GM12892 (cell line): ENCODE results near the gene ATXN7L3.

Source experiments
- POLR2A ChIP-seq: IDR thresholded peaks from 2 replicates; pipeline ENCODE4 v1.6.1; 2011; ENCODE audit warnings: low read depth, low read length, control low read depth
- POLR2AphosphoS5 ChIP-seq: IDR thresholded peaks from 2 replicates; pipeline ENCODE4 v1.6.1; 2011; ENCODE audit warnings: low read depth, low read length, control low read depth
- TAF1 ChIP-seq: IDR thresholded peaks from 2 replicates; pipeline ENCODE4 v1.6.1; 2011; ENCODE audit warnings: low read depth, mild to moderate bottlenecking, control low read depth, low read length, borderline replicate concordance

GRCh38 chr17:44170135-44170498, 29.6 kb downstream of the ATXN7L3 start:
- no peak for TF ChIP-seq POLR2AphosphoS5
- TF ChIP-seq POLR2A, result no peak
- TF ChIP-seq TAF1, result no peak
